Progenitor cell of endocrine pancreas (in vitro differentiated cells): ENCODE results near the gene RPS19BP1. TPM values are rescaled to one million over a fixed set of nuclear protein-coding genes. Genes with fewer than 3 reads are reported as not detected.

Experiments used
- DNase-seq: peaks from one replicate; pipeline ENCODE4 v3.0.0; 2021; ENCODE audit warnings: low spot score; ENCODE audit not compliant: unreplicated experiment
- H3K27ac Mint-ChIP-seq: 2 replicates; pipeline ENCODE4 v1.8.0; 2021; ENCODE audit warnings: mild to moderate bottlenecking, moderate library complexity, mixed read lengths
- H3K27me3 Mint-ChIP-seq: 2 replicates; pipeline ENCODE4 v1.8.0; 2021; ENCODE audit warnings: mixed read lengths
- H3K36me3 Mint-ChIP-seq: 2 replicates; pipeline ENCODE4 v1.8.0; 2022; ENCODE audit warnings: mixed read lengths; ENCODE audit not compliant: insufficient read depth
- H3K4me1 Mint-ChIP-seq: 2 replicates; pipeline ENCODE4 v1.8.0; 2021; ENCODE audit warnings: low read depth, mixed read lengths
- H3K4me3 Mint-ChIP-seq: 2 replicates; pipeline ENCODE4 v1.8.0; 2021; ENCODE audit warnings: low read depth, mild to moderate bottlenecking, moderate library complexity, mixed read lengths
- H3K9me3 Mint-ChIP-seq: 2 replicates; pipeline ENCODE4 v1.8.0; 2021; ENCODE audit warnings: low read depth, mixed read lengths
- CTCF ChIP-seq: fragments of 200-600 bp; sonication (generic); IDR thresholded peaks from one replicate; pipeline ENCODE4 v1.5.0; 2021; ENCODE audit warnings: antibody characterized with exemption, mild to moderate bottlenecking; ENCODE audit not compliant: unreplicated experiment
- total RNA-seq: library from RNA; stranded (reverse); gene quantifications from 2 replicates; pipeline ENCODE4 v1.2.1, GENCODE V29; 2021

Gene RPS19BP1
- total RNA-seq, 1 donor from 2014 or later: 48.2 TPM

DNA sequence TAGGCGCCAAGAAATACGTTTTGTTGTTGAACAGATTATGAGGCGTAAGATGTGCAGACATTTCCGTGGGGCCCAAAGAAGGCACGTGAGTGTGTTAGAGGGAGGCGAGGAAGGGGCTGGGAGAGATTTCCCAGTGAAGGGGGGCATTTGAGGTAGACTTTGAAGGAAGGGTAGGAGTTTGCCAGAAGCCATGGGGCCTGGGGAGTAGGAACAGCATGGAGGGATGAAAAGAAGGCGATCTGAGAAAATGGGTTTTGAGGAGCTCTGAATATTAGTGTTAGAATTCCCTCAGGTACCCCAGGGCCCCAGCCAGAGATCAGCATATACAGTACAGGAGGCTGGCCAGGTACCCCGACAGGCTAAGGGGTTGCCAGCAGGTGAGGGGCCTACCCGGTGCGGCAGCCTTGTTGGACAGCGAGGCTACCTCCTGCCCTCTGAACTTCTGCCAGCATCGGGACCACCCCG is 30.9 kb downstream of the RPS19BP1 start:
- TF ChIP-seq CTCF: no peak
- peaks cover 8% of the 10 kb centered on the region for H3K36me3 Mint-ChIP-seq
- DNase-seq: no peak
- peak overlapping the region; percentile 94 for H3K27ac Mint-ChIP-seq
- no peaks in the 10 kb centered on the region for H3K27me3 Mint-ChIP-seq
- H3K9me3 Mint-ChIP-seq: no peaks in the 10 kb centered on the region
- peak overlapping the region; percentile 90 for H3K4me3 Mint-ChIP-seq
- H3K4me1 Mint-ChIP-seq: peaks cover 21% of the 10 kb centered on the region

GRCh38 chr22:39500101-39500500 is 32.4 kb downstream of the RPS19BP1 start:
- Mint-ChIP-seq H3K27me3 (no peaks in the 10 kb centered on the region), H3K27ac (no peak overlapping the region), H3K9me3 (no peaks in the 10 kb centered on the region), H3K4me3 (no peak overlapping the region), H3K36me3 (no peaks in the 10 kb centered on the region), H3K4me1 (peaks cover 21% of the 10 kb centered on the region)
- no peak for DNase-seq
- no peak for TF ChIP-seq CTCF

GRCh38 chr22:39498802-39499201 is 33.7 kb downstream of the RPS19BP1 start:
- H3K4me1 Mint-ChIP-seq: peaks cover 21% of the 10 kb centered on the region
- no peak overlapping the region for H3K4me3 Mint-ChIP-seq
- no peak for DNase-seq
- H3K27me3 Mint-ChIP-seq: no peaks in the 10 kb centered on the region
- H3K9me3 Mint-ChIP-seq: no peaks in the 10 kb centered on the region
- H3K27ac Mint-ChIP-seq: no peak overlapping the region
- no peaks in the 10 kb centered on the region for H3K36me3 Mint-ChIP-seq
- TF ChIP-seq CTCF: no peak

- Mint-ChIP-seq H3K4me3 (no peak overlapping the region), H3K36me3 (no peaks in the 10 kb centered on the region), H3K4me1 (peaks cover 17% of the 10 kb centered on the region), H3K27ac (no peak overlapping the region), H3K27me3 (no peaks in the 10 kb centered on the region), H3K9me3 (no peaks in the 10 kb centered on the region)
- TF ChIP-seq CTCF: no peak
- DNase-seq: no peak
Observed at GRCh38 chr22:39498368-39498767, 34.2 kb downstream of the RPS19BP1 start.

DNA sequence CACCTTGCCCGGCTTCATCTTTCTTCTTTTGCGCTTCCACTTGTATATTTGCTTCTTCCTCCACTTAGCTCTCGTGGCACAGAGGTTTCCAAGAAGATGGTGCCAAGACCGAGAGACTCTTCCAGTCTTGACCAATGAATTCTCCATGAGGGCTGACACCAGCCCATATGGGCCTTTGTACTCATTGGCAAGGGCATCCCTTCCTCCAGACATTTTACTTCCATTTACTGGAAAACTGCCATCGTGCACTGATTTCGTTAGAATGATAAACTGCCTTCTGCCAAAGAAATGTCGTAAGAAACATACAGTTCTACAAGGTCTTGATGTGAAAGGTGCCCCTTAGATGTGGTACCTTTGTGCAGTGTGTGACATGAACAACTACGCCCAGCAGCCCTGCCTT is 35.1 kb downstream of the RPS19BP1 start:
- no peak for DNase-seq
- H3K9me3 Mint-ChIP-seq: no peaks in the 10 kb centered on the region
- no peaks in the 10 kb centered on the region for H3K27me3 Mint-ChIP-seq
- TF ChIP-seq CTCF: no peak
- peaks cover 12% of the 10 kb centered on the region for H3K4me1 Mint-ChIP-seq
- no peaks in the 10 kb centered on the region for H3K36me3 Mint-ChIP-seq
- no peak overlapping the region for H3K4me3 Mint-ChIP-seq
- no peak overlapping the region for H3K27ac Mint-ChIP-seq
